Stimulated activated CD8-positive, alpha-beta memory T cell treated with anti-CD3 and anti-CD28 coated beads, Interleukin-7, amount 100 ng/mL, for 1 hour (primary cell): ENCODE measurements around the gene PTHLH.

Experiments used
- DNase-seq, 2 donors: peaks; one replicate each; pipeline ENCODE4 v3.0.0-alpha.2; 2020; ENCODE audit warnings: low read depth in 2 of 2

The PTHLH gene

DNA sequence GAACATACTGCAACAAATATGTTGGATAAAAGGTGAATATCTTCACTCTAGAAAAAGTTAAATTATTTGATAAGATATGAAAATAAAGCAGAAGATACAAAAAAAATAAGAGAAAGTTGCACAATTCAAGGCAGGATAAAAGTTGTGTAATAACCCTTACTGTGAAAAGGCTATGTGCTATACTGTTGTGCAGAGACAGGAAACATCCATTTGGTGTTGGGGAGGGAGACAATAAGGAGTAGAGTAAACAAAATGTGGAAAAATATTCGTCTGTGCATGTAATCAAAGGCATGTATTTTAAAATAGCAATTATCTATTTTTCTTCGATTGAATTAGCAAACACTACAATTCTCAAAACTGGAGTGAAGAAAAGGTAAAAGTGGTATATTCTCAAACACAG lies 34.8 kb downstream of the PTHLH start:
- DNase-seq: no peak

DNA sequence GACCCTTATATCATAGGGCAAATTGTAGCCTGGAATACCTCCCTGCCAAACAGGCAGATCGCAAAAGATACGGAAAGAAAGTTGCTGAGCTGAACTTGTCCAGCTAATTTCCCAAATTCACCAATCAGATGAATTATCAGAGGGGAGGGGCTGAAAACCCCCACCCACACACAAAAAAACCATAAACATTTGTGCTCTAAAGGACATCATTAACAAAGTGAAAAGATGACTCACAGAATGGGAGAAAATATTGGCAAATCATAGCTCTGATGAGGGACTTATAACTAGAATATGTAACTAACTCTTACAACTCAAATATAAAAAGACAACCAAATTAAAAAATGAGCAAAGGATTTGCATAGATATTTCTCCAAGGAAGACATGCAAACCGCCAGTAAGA lies 36.3 kb downstream of the PTHLH start:
- no peak for DNase-seq

DNA sequence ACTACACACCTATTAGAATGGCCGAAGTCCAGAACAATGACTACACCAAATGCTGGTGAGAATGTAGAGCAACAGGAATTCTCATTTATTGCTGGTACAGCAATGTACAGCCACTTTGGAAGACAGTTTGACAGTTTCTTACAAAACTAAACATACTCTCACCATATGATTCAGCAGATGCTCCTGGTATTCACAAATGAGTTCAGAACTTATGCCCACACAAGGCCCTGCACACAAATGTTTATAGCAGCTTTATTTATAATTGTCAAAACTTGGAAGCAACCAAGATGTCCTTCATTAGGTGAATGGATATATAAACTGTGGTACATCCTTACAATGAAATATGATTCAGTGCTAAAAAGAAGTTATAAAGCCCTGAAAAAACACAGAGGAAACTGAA lies 38.3 kb downstream of the PTHLH start:
- no peak for DNase-seq

DNA sequence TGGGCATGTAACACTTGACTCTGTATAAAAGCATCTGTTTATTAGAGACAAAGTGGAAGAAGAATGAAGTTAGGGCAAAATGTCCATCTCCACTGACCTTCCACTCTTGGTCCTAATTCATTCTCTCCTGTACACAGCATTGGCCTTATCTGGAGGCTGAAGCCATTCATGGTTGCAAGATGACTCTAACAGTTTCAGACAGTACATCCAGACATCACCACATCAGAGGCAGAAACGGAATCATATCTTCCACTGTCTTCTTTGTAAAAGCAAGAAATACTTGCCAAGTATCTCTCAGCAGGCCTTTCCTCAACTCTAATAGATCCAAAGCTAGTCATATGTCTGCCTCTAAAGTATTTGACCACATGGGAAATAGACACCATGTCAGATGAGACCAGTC lies 41.1 kb downstream of the PTHLH start:
- no peak for DNase-seq

DNA sequence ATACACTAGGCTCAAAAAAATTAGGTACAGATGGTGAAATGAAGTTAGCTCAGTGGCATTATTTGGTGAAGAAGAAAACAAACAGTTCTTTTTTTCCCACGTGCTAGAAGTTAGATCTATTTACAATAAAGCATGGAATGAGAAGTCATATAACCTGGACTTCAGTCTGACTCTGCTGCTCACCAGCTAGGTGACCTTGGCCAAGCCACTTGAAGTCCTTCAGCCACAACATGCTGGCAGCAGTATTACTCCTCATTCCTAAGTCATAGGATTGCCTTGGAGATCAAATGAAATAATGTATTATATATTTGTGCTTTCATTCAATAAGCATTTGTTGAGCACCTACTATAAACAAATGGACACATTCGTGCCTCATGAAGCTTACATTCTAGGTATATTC lies 45.2 kb downstream of the PTHLH start:
- no peak for DNase-seq

DNA sequence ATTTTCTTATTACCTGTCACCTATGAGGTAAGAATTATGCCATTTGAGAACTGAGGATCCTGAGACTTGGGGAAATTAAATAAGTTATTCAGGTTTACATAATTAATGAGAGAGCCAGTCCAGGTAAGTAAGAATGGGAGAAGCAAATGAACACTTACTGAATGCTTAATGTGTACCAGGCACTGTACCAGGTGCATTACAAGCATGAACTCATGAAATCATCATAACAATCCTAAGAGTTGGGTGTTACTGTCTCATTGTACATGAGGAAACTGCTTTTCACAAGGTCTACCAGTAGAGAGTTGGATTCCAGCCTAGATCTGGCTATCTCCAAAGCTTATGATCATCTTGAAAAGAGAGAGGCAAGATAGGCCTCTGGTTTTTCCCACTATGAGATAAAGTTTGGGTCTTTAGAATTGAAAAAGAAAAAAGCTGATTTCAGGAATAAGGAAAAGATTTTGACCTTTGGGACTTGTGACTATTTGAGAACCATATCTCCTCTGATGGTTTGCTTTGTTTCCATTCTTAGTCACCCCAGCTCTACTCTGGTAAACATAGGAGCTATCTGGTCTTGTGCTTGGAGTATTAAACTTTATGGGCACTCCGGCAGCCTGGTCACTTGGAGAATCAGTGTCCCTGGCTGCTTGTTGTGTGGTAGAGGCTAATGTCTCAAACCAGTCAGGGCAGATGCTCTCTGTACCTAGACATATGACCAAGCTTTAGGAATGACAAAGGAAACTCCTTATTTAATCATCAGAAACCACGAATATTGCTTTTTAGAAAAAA lies 48.0 kb downstream of the PTHLH start:
- no peak for DNase-seq

DNA sequence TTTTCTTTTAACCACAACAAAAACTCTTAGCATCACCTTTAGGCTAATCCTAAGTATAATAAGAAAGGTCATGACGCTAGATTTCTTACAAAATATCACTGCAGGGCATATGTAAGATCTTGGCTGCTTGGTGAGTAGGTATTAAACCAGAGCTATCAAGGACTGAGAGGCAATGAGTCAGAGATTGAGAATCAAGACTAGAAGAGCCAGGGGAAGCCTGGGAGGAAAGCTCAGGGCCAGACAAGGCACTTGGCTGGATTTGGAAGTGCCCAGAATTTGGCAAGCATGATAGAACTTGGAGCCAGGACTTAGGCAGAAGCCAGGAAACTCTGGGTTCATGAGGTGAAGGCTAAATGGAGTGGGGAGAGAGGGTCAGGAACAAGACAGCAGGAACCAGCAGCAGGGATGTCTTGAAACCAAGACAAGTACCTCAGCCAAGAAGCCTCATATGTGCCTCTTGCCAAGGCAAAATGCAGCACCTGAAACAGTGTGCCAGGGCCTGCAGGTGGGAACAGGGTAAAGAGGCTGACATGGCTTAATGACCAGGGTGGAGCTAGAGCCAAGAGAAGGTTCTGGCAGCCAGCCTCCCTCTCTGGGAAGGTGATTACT lies 49.9 kb downstream of the PTHLH start:
- no peak for DNase-seq

DNA sequence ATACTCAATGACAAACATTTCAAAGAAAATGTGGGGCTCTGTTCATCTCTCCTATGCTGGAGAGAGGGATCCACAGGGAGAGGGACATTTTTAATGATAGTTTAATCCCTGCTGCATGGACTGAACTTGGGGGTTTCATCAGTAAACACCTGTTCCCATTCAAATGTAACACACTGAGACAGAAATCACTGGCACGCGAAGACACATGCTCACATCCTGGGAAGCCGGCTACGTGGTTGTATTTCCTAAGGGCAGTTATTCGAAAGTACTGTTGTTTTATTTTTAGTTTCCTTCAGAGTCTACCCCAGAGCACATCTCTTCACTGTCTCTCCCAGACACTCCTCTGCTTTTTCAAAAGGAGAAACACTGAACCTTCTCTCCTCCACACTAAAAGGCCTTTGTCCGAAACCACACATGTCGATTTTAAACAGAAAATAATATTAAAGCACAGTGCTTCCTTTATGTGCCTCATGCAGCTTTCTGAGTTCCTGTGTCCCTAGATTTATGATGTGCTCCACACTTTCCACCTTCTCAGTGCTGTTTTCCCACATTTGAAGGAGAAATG lies 52.8 kb downstream of the PTHLH start:
- DNase-seq: no peak

DNA sequence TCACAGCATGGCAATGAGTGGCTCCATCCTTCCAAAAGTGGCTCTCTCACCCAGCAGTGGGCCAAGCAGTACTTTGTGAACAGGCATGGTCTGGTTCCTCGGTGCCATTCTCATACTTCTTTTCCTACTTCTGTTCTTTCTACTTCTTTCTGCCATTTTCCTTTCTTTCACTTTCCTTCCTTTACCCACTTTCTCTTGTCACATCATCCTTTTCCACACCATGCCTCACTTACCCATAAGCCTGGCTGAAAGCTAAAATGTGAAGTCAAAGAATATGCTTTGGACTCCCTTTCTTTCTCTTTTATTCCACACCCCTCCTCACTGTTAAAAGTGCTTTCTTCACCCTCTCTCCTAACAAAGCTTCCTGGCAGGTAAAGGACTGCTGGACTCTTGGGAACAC lies 57.0 kb downstream of the PTHLH start:
- DNase-seq: no peak

DNA sequence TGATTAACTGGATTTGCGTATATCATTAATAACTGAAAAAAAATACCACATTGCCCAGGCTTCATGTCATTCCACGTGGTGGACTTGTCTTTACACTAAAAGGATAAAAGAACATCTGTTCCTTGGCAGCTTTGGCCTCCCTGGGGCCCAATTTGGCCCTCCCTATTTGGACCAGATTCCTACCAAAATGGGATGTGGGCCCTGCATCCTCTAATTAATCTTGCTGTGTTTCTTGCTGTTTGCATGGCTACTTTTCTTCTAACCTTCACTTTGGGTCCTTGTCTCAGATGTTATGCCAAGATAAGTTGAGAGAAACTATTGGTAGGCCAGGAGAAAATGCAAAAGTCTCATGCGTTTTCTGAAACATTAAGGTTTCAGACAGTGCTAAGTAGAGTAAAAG lies 57.5 kb downstream of the PTHLH start:
- no peak for DNase-seq

DNA sequence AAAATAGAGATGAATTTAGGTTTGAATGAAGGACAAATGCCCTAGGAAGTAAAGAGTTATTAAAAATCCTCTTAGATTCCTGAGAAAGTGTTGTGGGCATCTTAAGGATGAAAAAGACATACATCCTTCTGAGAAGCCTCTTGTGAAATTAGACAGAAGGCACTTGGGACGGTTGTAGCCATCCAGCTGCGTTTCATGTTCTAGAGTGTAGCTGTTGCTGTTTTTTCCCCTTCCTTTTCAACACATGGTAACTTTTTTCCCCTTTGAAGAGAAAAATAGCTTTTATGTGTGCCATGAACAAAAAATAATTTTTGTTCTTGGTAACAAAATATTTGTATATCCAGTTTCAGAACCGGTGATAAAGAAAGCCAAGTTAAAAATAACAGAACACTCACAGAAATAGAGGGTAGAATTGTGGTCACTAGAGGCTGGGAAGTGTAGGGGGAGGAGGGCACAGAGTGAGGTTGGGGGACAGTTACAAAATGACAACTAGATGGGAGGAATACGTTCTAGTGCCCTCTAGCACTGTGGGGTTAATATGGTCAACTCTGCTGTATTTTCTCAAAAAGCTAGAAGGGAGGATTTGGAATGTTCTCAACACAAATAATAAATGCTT lies 58.4 kb downstream of the PTHLH start:
- no peak for DNase-seq

DNA sequence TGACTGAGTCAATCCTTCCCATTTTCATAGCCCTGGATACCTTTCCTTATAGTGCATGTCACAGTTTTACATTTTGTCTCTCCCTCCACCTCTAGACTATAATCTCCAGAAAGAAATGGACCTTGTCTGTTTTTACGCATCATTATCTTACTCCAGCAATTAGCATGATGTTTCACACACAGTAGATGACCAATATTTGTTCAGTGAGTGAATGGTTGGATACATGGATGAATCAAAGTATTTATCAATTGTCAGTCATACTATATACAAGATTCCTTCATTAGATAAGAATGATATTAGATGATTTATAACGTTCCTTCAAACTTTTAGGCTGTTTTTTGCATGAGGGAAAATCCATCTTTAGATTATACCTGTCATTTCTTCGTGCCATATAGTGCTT lies 61.1 kb downstream of the PTHLH start:
- no peak for DNase-seq
